ENCODE measurements around the gene FAM81A.

GRCh38 chr15:59522988-59523461 is 85.0 kb downstream of the FAM81A start:
- TF ChIP-seq ZC3H10 (CRISPR knock-in tag; IDR thresholded peaks at IDR 0.05) (no peak), CSDC2 (CRISPR knock-in tag; IDR thresholded peaks at IDR 0.05) (no peak), TSHZ2 (CRISPR knock-in tag; IDR thresholded peaks at IDR 0.05) (no peak), RARB (CRISPR knock-in tag; IDR thresholded peaks at IDR 0.05) (no peak), TCF4 (CRISPR knock-in tag; IDR thresholded peaks at IDR 0.05; ENCODE audit: borderline replicate concordance) (no peak), GLIS3 (CRISPR knock-in tag; IDR thresholded peaks at IDR 0.05) (no peak), ZNF8 (CRISPR knock-in tag; IDR thresholded peaks at IDR 0.05) (no peak)
- TF ChIP-seq, protein P1, sequence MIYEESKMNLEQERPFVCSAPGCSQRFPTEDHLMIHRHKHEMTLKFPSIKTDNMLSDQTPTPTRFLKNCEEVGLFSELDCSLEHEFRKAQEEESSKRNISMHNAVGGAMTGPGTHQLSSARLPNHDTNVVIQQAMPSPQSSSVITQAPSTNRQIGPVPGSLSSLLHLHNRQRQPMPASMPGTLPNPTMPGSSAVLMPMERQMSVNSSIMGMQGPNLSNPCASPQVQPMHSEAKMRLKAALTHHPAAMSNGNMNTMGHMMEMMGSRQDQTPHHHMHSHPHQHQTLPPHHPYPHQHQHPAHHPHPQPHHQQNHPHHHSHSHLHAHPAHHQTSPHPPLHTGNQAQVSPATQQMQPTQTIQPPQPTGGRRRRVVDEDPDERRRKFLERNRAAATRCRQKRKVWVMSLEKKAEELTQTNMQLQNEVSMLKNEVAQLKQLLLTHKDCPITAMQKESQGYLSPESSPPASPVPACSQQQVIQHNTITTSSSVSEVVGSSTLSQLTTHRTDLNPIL (CRISPR knock-in tag; IDR thresholded peaks at IDR 0.05; ENCODE audit: low read depth), result no peak

Measured in SK-N-SH treated with all-trans-retinoic acid at 6 μM for 48 hours (cell line).